Activated naive CD8-positive, alpha-beta T cell treated with anti-CD3 and anti-CD28 coated beads for 36 hours (primary cell): Measurements from ENCODE around the gene EYS. TPM values are rescaled to one million over a fixed set of nuclear protein-coding genes. Genes with fewer than 3 reads are reported as not detected.

ENCODE experiments used
- DNase-seq: peaks from one replicate; pipeline ENCODE4 v3.0.0; 2021
- H3K27ac Mint-ChIP-seq: one replicate; pipeline ENCODE4 v1.8.0; 2022; ENCODE audit warnings: mild to moderate bottlenecking, moderate library complexity, mixed read lengths
- H3K27me3 Mint-ChIP-seq: one replicate; pipeline ENCODE4 v1.8.0; 2022; ENCODE audit warnings: mild to moderate bottlenecking, mixed read lengths
- H3K36me3 Mint-ChIP-seq: one replicate; pipeline ENCODE4 v1.8.0; 2021; ENCODE audit warnings: mild to moderate bottlenecking, mixed read lengths
- H3K4me1 Mint-ChIP-seq: one replicate; pipeline ENCODE4 v1.8.0; 2021; ENCODE audit warnings: mixed read lengths
- H3K4me3 Mint-ChIP-seq: one replicate; pipeline ENCODE4 v1.8.0; 2022; ENCODE audit warnings: mild to moderate bottlenecking, moderate library complexity, mixed read lengths
- H3K9me3 Mint-ChIP-seq: one replicate; pipeline ENCODE4 v1.8.0; 2022; ENCODE audit warnings: mixed read lengths
- total RNA-seq, 2 experiments: library from RNA; stranded (reverse); gene quantifications; one replicate each; pipeline ENCODE4 v1.2.3, GENCODE V29; 2021

The EYS gene
- total RNA-seq, 2 experiments from 2014 or later: not detected

DNA sequence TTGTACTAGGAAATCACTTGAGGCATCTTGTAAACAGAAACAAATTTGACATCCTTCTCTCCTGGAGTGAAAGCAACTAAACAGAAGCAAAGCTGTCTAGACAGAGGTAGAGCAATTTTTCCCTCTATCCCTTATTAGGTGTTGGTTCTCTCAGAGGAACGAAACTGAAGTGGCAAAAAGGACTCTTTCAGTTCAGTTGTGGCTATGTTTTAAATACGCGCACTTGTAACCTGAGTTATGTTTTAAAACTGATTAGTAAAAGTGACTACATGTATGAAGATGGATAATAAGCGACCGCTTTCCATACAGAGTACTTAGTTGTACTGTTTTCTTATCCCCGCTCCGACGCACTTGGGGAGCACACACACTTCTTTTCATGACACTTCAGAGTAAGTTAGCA lies 1520.4 kb downstream of the EYS start:
- H3K4me1 Mint-ChIP-seq: no peaks in the 10 kb centered on the region
- no peak for DNase-seq
- H3K27ac Mint-ChIP-seq: no peak overlapping the region
- no peaks in the 10 kb centered on the region for H3K9me3 Mint-ChIP-seq
- H3K4me3 Mint-ChIP-seq: no peak overlapping the region
- no peaks in the 10 kb centered on the region for H3K36me3 Mint-ChIP-seq
- no peaks in the 10 kb centered on the region for H3K27me3 Mint-ChIP-seq

- Mint-ChIP-seq H3K27me3 (no peaks in the 10 kb centered on the region), H3K27ac (no peak overlapping the region), H3K9me3 (no peaks in the 10 kb centered on the region), H3K36me3 (no peaks in the 10 kb centered on the region), H3K4me3 (no peak overlapping the region), H3K4me1 (no peaks in the 10 kb centered on the region)
- no peak for DNase-seq
Observed at GRCh38 chr6:64185621-64186020, 1521.4 kb downstream of the EYS start.

- H3K4me1 Mint-ChIP-seq: no peaks in the 10 kb centered on the region
- no peak overlapping the region for H3K4me3 Mint-ChIP-seq
- no peak overlapping the region for H3K27ac Mint-ChIP-seq
- no peaks in the 10 kb centered on the region for H3K27me3 Mint-ChIP-seq
- no peaks in the 10 kb centered on the region for H3K36me3 Mint-ChIP-seq
- H3K9me3 Mint-ChIP-seq: no peaks in the 10 kb centered on the region
- no peak for DNase-seq
Observed at GRCh38 chr6:64175296-64175695, 1531.7 kb downstream of the EYS start.

GRCh38 chr6:64170316-64170715 lies 1536.7 kb downstream of the EYS start:
- Mint-ChIP-seq H3K27me3 (no peaks in the 10 kb centered on the region), H3K36me3 (no peaks in the 10 kb centered on the region), H3K27ac (no peak overlapping the region), H3K4me1 (no peaks in the 10 kb centered on the region), H3K9me3 (peaks cover 2% of the 10 kb centered on the region), H3K4me3 (no peak overlapping the region)
- no peak for DNase-seq

DNA sequence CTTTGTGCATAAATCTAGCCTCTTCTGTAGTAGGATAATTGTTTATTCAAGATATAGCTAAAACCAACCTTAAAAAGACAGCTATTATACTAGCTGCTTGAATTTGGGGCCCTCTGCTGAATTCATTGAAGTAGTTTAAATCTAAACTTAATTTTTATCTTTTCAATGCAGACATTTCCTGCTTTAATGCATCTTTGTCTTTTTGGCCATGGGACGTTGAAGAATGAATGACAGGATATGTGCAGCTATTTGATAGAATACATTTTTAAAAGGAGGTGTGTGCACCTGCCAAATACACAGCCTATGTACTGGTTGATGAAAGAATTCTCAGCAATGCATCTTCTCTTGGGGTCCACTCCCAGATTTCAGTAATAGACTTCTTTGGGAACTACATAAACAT lies 1546.5 kb downstream of the EYS start:
- no peak overlapping the region for H3K27ac Mint-ChIP-seq

DNA sequence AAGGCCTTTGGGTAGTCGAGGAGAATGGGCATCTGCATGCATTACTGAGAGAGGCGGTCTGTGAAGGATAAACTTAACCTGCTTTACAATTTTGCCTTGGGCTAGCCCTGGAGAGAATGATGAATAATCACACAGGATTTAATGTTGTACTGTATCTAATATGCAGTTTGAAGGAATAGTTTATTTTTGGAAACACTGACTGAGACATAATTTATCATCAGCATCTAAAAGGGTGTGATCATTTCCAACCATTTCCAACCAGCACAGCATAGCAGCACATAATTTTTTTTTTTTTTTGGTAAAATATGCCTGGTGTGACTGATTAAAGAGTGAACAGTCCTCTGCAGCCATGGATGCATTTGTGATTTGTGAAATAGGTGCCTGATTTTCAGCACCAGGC lies 1552.0 kb downstream of the EYS start:
- Mint-ChIP-seq H3K27ac (no peak overlapping the region), H3K27me3 (no peaks in the 10 kb centered on the region), H3K4me3 (no peak overlapping the region), H3K9me3 (no peaks in the 10 kb centered on the region), H3K36me3 (no peaks in the 10 kb centered on the region), H3K4me1 (no peaks in the 10 kb centered on the region)
- DNase-seq: no peak

More for the DNA sequence above, 1546.5 kb downstream of the EYS start:
- no peak for DNase-seq
- H3K4me1 Mint-ChIP-seq: no peaks in the 10 kb centered on the region
- H3K36me3 Mint-ChIP-seq: no peaks in the 10 kb centered on the region
- H3K9me3 Mint-ChIP-seq: no peaks in the 10 kb centered on the region
- H3K27me3 Mint-ChIP-seq: no peaks in the 10 kb centered on the region
- H3K4me3 Mint-ChIP-seq: no peak overlapping the region

DNA sequence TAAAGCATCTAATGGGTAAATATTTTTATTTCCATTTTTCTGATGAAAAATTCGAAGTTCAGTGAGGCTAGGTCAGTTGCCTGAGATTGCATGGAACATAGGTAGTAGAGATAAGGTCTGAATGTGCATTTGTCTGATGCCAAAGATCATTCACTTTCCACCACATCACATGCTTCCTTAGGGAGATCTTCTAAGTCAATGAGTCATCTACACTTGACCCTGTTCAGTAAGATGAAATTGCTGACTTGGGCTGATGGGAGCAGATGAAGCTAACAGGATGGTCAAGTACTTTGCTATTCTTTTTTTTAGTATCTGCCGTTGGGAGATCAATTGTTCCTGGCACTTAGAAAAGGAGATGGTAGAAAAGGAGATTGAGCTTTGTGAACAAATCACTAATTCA lies 1560.2 kb downstream of the EYS start:
- no peak for DNase-seq
- no peaks in the 10 kb centered on the region for H3K27me3 Mint-ChIP-seq
- no peak overlapping the region for H3K4me3 Mint-ChIP-seq
- H3K9me3 Mint-ChIP-seq: no peaks in the 10 kb centered on the region
- no peaks in the 10 kb centered on the region for H3K36me3 Mint-ChIP-seq
- H3K27ac Mint-ChIP-seq: no peak overlapping the region
- H3K4me1 Mint-ChIP-seq: no peaks in the 10 kb centered on the region

DNA sequence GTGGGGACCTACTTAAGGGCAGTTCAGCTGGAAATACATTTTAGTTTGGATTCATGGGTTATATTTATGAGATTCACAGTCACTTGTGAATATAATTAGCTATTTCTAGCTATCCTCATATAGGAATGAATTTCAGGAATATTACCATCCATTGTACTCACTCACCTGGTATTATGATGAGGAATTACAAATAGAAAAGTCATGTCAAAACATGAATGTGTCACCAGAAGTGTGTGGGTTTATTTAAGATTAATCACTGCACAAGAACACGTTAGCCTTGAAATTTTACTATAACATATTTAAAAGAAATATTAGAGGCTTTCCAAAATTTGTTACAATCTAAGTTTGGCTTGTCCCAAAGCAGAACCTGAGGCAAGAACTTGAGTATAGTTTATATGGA lies 1560.9 kb downstream of the EYS start:
- no peak overlapping the region for H3K4me3 Mint-ChIP-seq
- no peaks in the 10 kb centered on the region for H3K36me3 Mint-ChIP-seq
- no peaks in the 10 kb centered on the region for H3K9me3 Mint-ChIP-seq
- no peak for DNase-seq
- no peaks in the 10 kb centered on the region for H3K27me3 Mint-ChIP-seq
- H3K27ac Mint-ChIP-seq: no peak overlapping the region
- no peaks in the 10 kb centered on the region for H3K4me1 Mint-ChIP-seq

DNA sequence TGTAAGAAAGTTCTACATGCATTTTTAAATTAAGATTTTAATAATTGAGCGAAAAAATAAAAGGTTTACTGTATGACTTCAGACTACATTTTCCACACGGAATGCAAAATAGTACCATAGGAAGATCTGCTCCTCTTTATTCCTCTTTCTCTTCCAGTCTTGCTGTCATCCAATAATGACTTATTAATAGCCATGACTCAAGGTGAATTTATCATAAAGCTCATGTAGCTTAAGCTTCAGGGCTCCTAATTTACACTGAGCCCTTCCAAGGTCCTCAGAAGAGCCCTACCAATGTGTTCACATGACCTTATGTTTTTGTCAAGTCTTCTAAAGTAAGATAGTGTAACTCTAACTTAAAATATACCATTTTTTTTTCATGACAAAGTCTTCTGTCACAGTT lies 1561.4 kb downstream of the EYS start:
- no peak overlapping the region for H3K27ac Mint-ChIP-seq
- no peaks in the 10 kb centered on the region for H3K9me3 Mint-ChIP-seq
- H3K27me3 Mint-ChIP-seq: no peaks in the 10 kb centered on the region
- DNase-seq: no peak
- no peak overlapping the region for H3K4me3 Mint-ChIP-seq
- H3K4me1 Mint-ChIP-seq: no peaks in the 10 kb centered on the region
- no peaks in the 10 kb centered on the region for H3K36me3 Mint-ChIP-seq

GRCh38 chr6:64143101-64143500 lies 1563.9 kb downstream of the EYS start:
- H3K4me3 Mint-ChIP-seq: no peak overlapping the region
- DNase-seq: no peak
- H3K36me3 Mint-ChIP-seq: no peaks in the 10 kb centered on the region
- peaks cover 2% of the 10 kb centered on the region for H3K9me3 Mint-ChIP-seq
- H3K4me1 Mint-ChIP-seq: no peaks in the 10 kb centered on the region
- no peaks in the 10 kb centered on the region for H3K27me3 Mint-ChIP-seq
- no peak overlapping the region for H3K27ac Mint-ChIP-seq

GRCh38 chr6:64141680-64142079 lies 1565.3 kb downstream of the EYS start:
- H3K4me1 Mint-ChIP-seq: no peaks in the 10 kb centered on the region
- H3K4me3 Mint-ChIP-seq: no peak overlapping the region
- DNase-seq: no peak
- no peaks in the 10 kb centered on the region for H3K36me3 Mint-ChIP-seq
- no peak overlapping the region for H3K27ac Mint-ChIP-seq
- peaks cover 5% of the 10 kb centered on the region for H3K9me3 Mint-ChIP-seq
- no peaks in the 10 kb centered on the region for H3K27me3 Mint-ChIP-seq

DNA sequence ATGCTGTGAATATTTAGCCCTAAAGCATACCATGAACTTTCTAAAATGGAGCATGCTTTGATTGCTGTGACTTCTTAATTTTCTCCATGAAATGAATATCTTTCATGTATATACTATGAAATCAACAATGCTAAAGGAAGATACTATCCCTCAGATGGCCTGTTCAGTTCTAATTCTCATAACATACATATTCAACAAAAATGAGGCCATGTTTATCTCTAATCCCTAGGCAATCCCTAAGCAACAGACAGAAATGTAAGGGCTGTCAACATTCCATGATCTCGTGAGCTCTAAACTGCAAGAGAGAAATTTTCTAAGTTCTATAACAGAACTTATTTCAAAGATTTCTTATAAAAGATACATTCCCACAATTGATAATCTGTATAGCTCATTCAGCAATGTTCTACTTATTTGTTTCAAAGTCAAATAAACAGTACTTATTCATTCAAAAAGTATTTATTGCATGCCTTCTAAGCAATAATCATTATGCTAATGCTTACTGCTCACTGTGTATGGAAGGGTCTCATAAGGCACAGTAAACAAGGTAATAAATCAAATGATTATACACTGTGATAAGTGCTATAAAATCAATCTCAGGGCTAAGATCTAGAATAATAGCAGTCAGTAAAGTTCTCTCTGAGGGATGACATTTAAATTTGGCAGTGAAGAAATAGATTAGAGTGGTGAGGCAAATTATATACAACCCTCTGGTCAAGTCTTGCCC lies 1578.6 kb downstream of the EYS start:
- Mint-ChIP-seq H3K4me3 (no peak overlapping the region), H3K27ac (no peak overlapping the region), H3K27me3 (no peaks in the 10 kb centered on the region), H3K4me1 (no peaks in the 10 kb centered on the region), H3K36me3 (no peaks in the 10 kb centered on the region), H3K9me3 (peaks cover 2% of the 10 kb centered on the region)
- DNase-seq: no peak

- H3K4me3 Mint-ChIP-seq: no peak overlapping the region
- no peaks in the 10 kb centered on the region for H3K27me3 Mint-ChIP-seq
- H3K4me1 Mint-ChIP-seq: no peaks in the 10 kb centered on the region
- H3K9me3 Mint-ChIP-seq: no peaks in the 10 kb centered on the region
- no peak overlapping the region for H3K27ac Mint-ChIP-seq
- H3K36me3 Mint-ChIP-seq: no peaks in the 10 kb centered on the region
- no peak for DNase-seq
Observed at GRCh38 chr6:64123761-64124633, 1583.0 kb downstream of the EYS start.

- no peak for DNase-seq
- H3K27me3 Mint-ChIP-seq: no peaks in the 10 kb centered on the region
- H3K36me3 Mint-ChIP-seq: no peaks in the 10 kb centered on the region
- H3K27ac Mint-ChIP-seq: no peak overlapping the region
- no peaks in the 10 kb centered on the region for H3K4me1 Mint-ChIP-seq
- peaks cover 1% of the 10 kb centered on the region for H3K9me3 Mint-ChIP-seq
- no peak overlapping the region for H3K4me3 Mint-ChIP-seq
Observed at GRCh38 chr6:64122712-64123375, 1584.2 kb downstream of the EYS start.

DNA sequence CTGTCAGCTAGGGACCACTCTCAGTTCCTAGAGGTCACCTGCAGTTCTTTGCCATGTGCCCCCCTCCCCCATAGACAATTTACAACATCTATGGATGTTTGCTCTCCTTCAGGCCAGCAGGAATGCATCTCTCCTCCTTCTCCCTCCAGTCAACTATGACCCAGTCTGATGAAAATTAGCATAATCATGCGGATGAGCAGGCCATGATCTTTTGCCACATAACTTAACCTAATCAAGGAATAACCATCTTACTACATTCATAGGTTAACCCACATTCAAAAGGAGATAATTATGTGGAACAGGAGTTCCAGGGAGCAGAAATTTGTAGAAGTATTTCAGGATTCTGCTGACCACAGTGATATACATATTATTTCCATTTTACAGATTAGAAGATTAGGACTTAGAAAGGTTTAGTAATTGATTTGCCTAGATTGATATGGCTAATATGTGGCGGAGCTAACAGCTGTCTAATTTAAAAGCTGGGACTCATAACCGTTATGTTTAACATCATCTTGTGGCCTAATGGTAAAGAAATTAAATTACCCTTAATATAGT lies 1585.9 kb downstream of the EYS start:
- Mint-ChIP-seq H3K27ac (no peak overlapping the region), H3K9me3 (peaks cover 6% of the 10 kb centered on the region), H3K4me1 (no peaks in the 10 kb centered on the region), H3K27me3 (no peaks in the 10 kb centered on the region), H3K36me3 (no peaks in the 10 kb centered on the region), H3K4me3 (no peak overlapping the region)
- DNase-seq: no peak
